NCI-H187 treated with DMSO at 0.1 percent for 48 hours (cell line): Measurements from ENCODE around the gene MYH14.
"Not testable (repeated sequence)": the region's sequence is repeated elsewhere in the genome, so short reads cannot be mapped to it uniquely, and the experiment has no call there.

ENCODE experiments used
- DNase-seq: peaks from one replicate; lab custom pipeline; 2025; lab: John Stamatoyannopoulos, UW

The MYH14 gene

DNA sequence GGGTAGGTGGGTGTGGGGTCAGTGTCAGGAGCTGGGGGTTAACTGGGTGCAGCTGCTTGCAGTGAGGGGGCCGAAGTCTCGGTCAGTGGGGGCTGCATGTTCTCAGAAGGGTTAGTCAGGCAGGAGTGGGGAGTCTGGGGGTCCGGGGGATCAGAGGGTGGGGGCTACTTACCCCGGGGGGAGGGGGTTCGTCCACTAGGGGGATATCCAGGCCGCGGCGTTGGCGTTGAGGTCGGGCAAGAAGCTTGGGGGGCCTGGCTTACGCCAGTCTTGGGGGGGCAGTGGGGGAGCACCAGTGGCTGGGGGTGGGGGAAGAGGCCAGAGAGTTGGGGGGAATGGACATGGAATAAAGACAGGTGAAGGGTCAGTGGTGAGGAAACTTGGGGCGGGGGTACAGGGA, 116.6 kb downstream of the MYH14 start:
- DNase-seq = no peak

DNA sequence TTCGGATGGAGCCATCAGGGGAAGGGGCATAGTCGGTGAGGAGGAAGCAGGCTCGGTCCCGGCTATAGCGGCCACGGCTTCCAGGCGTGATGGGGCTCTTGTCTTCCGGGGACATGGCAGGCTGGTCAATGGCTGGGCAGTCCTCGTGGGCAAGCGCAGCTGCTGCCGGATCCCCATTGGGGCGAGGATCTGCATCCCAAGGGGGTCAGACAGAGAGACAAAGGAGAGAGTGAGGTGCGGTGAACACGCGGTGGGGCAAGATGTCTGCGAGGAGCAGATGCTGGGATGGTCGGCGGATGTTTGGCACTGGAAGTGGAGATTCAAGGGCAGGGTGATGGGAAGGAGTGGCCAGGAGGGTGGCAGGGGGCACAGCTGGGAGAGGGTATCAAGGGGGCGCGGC, 117.2 kb downstream of the MYH14 start:
- no peak for DNase-seq

DNA sequence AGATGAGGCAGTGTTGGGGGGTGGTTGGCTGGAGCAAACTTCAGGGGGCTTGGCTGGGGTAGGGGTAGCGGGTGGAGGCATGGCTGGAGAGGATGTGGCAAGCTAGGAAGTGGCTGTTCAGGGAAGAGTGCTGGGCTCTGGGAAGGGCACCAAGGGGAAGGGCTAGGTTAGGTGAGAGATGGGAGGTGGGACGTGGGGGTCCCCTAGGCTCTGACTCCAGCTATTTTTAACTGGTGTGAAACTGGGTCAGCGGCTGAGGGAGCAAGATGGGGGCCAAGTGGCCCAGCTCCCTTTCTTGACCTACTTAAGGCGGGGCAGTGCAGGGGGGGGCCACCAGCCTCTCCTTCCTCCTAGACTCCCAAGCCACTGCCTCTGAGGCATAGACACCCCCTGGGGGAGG, 118.4 kb downstream of the MYH14 start:
- DNase-seq = no peak

DNA sequence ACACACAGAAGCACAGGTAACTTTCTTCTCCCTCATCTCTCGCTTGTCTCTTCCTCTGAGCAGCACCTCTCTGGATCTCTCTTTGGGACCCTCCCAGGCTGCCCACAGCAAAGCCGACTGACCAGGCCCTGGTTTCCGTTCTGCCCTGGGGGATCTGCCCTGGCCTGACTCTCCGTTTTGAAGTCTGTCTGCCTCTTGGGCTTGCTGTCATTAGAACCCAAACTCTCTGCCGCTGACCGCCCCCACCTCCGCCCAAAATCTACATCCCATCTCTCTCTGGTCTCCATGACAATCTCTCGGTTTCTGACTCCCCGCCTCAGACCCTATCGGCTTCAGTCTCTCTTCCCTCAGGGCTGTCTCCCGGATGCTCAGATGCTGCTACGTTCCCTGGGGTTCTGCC, 118.8 kb downstream of the MYH14 start:
- no peak for DNase-seq

DNA sequence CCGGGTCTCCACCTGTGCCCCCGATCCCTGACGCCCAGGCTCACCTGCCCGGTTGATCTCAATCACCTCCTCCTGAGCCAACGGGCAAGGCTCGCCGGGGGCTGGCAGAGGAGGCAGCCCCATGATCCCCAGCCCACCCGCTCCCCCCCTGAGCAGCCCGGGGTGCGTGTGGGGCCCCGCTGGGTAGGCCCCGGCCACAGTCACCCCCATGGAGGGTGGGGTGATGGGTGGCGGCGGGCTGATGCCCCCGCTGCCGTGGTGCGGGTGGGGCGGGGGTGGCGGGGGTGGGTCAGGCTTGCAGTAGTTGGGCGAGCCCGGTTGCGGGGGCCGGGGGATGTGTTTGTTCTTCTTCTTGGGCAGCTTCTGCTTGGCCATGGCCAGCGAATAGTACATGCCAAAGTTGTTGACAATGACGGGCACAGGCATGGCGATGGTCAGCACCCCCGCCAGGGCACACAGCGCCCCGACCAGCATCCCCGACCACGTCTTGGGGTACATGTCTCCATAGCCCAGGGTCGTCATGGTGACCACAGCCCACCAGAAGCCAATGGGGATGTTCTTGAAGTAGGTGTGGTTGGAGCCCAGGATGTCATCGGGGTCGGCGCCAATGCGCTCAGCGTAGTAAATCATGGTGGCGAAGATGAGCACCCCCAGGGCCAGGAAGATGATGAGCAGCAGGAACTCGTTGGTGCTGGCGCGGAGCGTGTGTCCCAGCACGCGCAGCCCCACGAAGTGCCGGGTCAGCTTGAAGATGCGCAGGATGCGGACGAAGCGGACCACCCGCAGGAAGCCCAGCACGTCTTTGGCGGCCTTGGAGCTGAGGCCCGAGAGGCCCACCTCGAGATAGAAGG, 119.7 kb downstream of the MYH14 start:
- no peak for DNase-seq

DNA sequence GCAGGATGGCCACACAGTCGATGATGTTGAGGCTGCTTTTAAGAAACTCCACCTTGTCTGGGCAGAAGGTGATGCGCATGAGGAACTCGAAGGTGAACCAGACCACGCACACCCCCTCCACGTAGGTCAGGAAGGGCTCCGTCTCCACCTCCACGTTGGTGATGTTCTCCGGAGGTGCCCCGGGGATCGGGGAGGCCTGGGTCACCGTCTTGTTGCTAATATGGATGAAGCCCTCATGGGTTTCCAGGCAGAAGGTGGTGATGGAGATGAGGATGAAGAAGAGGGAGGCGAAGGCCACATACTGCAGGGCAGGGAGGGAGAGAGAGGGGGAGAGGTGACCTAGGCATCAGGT, 120.3 kb downstream of the MYH14 start:
- DNase-seq = no peak

DNA sequence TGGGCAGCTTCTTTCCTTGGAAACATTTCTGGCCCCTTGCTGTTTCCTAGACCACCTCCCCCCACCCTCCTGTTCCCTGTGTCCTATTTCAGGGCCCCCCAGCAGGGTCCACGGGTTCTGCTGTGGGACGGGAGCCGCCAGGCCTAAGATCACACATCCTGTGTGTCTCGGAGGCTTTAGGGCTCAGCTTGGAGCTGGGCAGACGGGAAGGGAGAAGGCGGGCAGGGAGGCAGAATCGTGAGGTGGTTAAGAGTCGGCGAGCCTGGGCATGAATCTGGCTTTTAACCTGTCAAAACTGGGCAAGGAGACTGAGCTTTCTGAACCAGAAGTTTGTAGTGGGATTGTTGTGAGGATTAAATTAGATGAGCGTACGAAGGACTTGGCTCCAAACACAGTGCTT, 120.9 kb downstream of the MYH14 start:
- DNase-seq = no peak

DNA sequence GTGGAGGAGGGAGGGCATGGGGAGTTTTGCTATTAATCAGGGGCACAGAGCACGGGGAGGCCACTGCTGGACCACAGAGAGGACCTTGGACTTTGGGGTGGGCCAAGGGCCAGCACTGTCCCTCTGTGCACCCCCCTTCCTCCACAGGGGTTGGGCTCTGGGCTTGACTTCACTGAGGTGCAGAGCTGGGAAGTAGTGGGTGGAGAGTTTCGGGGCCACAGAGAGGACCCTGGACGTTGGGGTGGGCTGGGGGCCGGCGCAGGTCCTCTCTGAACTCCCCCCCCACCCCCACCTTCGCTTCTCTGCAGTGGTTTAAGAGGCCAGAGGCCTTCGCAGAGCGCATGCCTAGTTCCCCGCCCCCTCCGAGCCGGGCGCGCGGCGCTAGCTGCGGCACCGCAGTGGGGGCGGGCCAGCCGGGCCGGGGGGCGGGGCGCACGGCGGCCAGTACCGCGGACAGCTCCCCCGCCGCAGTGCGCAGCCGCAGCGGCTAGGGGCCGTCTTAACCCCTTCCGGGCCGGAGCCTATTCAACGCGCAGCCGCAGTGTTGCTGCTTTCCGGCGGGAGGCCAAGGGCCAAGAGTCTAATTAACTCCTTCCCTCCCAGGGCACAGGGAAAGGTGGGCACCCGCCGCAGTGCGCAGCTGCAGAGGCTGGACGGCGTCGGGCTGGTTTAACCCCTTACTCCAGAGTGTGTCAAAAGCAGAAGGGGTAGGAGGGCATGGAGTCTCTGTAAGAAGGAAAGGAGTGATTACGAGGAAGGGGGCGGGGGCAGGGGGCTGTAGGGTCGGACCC, 122.1 kb downstream of the MYH14 start:
- peak; percentile 47 for DNase-seq

DNA sequence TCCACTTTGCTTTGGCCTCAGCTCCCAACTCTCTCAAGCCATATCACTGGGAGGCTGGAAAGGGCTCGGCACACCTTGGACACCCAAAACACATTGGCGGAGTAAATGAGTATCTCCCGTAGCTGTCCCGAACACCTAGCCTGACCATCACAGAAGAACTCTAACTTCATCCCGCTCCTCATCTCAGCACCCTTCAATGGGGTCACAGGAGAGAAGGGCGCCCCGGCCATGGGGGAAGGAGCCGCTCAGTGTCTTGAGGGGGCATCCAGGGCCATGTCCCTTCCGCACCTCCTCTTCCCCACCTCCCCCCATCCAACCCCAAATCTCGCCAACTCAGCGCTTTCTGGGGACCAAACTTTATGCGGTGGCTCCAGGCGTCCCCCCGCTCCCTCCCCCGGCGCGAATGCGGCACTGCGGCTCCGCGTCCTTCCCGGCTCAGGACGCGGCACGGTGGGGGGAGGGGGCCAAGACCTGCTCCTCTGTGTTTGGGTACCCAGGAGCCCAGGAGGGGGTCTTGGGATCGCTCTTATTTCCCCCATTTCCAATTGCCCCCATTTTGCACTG, 122.8 kb downstream of the MYH14 start:
- DNase-seq = no peak

DNA sequence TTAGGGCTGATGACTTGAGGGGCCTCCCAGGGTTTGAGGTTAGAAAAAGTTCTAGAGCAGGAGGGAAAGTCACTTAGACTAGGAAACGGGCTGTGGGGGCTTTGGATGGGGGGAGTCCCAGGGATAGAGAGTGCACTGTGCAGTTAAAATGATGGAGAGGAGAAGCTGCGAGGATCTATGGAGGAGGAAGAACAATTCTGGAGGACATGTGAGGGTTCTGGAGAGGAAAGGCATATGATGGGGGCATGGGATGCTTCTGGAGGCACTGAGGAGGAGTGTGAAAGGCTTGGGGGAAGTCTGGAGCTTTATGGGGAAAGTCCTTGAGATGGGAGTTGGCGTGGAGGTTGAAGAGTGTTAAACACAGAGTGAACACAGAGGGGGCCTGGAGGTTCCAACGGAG, 123.6 kb downstream of the MYH14 start:
- DNase-seq = no peak

DNA sequence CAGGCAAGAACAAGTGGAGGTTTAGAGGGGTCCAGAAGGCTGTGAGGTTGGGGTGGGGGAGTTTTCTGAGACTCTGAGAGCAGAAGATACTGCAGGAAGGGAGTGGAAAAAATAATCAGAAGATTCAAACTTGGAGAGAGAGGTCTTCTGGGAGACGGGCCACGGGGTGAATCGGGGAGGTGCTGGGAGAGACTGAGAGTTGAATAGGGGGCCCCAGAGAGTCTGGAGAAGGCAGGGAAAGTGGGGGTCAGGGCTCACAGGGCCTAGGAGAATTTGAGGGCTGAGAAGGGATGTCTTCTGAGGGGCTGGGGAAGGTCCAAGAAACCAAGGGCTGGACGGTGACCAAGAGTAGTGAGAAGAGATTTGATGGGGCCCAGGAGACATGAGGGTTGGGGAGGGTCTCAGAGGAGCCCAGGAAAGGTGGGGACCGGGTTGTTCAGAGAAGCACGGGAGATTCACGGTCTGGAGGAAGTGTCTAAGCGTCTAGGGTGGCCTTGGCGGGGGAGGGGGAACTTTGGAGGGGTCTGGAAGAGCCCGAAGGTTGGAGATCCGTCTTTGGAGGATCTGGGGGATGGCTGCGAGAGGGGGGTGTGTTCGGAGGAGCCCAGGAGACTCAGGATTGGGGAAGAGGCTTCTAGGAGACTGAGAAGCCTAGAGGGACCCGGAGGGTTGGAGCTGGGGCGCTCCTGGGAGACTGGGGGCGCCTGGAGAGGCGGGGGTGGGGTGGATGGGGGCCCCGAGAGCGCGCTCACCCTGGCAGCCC, 124.2 kb downstream of the MYH14 start:
- no peak for DNase-seq

DNA sequence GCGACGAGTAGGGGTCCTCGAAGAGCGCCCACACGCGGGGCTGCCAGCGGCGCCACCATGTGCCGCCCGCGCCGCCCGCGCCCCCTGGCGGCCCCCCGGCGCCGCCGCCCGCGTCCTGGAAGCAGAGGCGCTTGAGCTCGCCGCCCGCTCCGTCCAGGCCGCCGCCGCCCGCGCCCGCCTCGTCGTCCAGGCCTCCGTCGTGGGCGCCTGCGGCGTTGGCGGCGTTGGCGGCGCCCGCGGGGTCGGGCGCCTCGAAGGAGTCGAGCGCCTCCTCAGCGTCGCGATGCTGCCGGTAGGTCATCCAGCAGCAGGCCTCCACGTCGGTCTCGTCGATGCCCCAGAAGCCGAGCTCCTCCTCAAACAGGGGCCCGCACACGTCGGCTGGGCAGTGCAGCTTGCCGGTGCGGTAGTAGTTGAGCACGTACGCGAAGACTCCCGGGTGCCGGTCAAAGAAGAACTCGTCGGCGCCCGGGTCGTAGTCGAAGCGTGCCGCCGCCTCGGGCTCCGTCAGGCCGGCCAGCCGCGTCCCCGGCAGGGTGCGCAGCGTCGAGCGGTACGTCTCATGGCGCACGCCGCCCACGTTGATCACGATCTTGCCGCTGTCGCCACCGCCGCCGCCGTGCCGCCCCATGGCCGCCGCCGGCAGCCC, 124.9 kb downstream of the MYH14 start:
- no peak for DNase-seq

DNA sequence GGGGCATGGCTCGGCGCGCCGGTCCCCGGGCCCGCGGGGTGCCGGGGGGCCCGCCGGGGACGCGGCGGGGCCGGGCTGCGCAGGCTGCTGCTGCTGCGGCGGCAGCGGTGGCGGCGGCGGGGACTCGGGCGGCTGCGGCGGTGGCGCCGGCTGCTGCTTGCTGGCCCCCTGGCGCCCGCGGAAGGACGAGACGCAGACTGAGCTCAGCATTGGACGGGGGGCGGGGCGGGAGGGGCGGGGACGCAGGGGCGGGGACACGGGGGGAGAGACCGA, 125.4 kb downstream of the MYH14 start:
- no peak for DNase-seq

DNA sequence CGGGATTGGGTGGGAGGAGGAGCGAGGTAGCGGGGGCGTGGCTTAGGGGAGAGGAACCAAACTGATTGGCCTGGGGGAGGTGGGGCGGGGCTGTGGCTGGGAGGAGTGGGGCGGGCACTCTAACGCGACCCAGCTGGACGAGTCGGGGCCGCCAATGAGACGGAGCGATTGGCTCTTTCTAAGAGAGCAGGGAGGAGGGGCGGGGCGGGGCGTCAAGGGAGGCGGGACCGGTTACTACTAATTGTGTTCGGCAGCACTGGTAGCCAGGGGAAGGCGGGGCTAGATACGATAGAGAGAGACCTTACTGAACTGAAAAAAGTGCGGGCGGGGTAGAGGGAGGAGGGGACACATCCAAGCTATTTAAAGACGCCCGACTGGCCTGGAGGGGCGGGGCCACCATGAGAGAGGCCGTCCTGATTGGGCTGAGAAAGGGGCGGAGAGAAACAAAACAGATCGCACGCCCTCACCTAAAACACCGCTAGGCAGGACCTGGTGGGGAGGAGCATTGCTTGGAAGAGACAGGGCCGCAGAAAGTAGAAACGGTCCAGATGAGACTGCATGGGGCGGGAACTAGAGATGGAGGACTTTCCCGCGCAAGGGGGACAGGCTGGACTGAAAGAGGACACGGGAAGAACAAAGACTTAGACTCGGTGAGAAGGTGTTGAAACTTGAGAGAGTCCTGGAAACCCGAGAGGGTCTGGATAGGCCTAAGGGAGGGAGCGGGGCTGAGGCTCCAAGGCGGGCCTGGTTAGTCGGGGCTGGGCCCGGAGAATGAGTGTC, 125.9 kb downstream of the MYH14 start, which contains the start of gene KCNC3:
Gene KCNC3, minus strand, starts transcription at position 232 of the 780 bp plus-strand sequence. CDS start 295 bp downstream, outside the sequence.
- DNase-seq = peak; percentile 100

DNA sequence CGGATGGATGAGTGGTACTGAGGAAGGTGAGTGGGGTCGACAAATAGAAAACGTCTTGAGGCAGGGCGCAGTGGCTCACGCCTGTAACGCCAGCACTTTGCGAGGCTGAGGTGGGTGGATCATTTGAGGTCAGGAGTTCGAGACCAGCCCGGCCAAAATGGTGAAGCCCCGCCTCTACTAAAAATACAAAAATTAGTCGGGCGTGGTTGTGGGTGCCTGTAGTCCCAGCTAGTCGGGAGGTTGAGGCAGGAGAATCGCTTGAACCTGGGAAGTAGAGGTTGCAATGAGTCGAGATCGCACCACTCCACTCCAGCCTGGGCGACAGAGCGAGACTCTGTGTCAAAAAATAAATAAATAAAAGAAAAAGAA, 126.5 kb downstream of the MYH14 start:
- not testable (repeated sequence) for DNase-seq

DNA sequence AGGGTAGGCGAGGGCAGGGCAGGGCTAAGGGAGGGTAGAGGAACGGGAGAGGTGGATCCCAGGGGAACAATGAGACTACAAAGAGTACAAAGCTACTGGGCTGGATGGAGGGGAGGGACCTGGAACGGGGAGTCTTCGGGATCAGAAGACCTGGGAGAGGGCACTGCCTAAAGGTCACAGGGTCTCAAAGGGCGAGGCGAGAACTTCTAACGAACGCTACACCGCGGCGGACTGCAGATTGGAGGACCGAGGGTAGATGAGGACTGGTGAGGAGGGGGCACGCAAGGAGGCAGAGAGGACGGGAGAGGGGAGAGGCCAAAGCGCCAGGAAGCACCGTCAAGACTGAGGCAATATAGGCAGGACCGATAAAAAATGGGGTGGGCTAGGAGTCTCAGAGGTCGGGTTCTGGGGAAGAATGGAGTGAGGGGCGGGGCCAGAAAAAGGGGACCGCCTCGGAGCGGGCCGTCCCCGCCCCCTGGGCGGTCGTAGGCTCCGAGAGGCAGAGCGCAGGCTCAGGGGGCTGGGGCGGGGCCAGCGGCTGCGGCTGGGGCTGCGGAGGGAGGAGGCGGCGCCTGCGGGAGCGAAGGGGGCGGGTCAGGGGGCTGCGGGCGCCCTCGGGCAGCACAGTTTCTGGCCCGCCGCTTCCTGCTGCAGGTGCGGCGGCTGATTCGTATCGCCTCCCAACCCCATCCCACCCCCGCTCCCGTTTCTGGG, 127.1 kb downstream of the MYH14 start:
- peak; percentile 72 for DNase-seq

DNA sequence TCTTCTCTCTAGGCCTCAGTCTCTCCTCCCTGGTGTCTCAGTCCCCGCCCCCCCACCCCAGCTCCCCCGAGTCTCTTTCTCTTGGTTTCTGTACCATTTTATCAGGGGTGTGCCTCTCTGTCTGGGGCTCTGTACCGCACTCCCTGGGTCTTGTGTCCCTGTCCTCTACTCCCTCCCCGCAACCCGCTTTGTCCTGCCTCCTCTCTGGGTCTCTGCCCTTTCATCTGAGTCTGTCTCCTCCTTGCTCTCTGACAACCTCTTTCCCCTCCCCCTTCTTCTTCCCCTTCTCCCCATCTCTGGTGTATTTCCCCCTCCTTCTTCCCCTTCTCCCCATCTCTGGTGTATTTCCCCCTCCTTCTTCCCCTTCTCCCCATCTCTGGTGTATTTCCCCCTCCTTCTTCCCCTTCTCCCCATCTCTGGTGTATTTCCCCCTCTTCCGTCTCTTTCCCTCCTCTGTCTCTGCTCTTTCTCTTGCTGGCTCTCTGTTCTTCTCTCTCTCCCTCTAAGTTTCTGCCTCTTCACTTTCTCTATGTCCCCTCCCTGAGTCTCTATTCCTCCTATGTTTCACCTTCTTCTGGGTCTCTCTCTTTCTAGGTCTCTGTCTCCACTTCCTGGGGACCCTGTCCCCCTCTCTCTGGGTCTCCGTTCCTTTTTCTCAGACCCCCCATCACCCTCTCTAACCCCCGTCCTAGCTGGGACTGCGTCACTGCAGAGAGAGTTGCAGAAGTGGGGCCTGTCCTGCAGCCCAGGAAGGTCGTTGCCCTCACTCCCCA, 128.0 kb downstream of the MYH14 start:
- DNase-seq = no peak

DNA sequence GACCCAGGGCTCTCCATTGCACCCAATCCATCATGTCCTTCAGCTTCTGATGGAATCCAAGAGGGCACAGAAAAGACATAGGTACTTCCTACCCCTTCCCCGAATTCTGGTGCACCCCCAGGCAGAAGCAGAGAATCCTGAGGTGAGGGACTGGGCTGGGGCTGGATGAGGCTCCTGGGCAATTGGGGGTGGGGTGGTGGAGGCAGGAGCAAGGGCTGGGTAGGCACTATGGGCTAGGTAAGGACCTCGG, 128.5 kb downstream of the MYH14 start:
- no peak for DNase-seq

DNA sequence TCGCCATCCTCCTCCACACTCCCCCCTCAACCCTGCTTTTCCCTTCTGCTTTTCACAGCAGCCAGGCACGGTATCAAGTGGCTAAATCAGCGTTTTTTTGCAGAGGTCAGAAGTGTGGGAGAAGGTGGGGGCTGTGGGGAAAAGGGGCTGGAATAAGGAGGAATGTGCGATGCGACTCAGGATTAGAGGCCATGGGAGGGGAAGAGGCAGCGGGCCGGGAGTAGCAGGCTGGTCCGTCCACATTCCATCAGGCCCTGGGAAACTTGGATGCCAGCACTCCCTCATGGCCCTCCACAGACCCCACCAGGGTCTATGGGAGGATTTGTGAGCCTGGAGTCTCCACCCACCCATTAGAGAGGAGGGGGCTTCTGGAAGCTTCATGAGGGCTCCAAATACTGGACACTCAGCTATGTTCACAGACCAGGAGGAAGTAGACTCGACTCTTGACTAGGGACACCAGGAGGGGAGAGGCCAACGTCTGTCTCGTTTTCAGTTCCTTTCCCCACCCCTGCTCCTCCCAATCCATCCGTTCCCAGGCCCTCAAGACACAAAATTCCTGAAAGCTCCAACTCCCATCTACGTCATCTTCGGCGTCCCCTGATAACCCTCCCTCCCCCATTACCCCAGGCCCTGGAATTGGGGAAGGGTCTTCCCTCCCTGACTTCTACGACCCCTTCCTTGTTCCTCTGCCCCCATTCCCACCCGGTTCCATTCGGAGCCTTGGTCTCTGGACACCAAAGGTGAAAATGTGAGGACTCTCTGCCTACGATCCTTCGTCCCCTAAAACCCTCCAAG, 129.0 kb downstream of the MYH14 start:
- no peak for DNase-seq
